ENCODE measurements around the gene TCTA. TPM values are rescaled to one million over a fixed set of nuclear protein-coding genes. Genes with fewer than 3 reads are reported as not detected.

The TCTA gene
- total RNA-seq, 4 donors from 2014 or later, result 12.0 to 25.8 (median 15.1) TPM

- in situ Hi-C loops (cut with MboI; ENCODE audit: low sequenced_read_pairs in 4 of 4) (no loop called here), intact Hi-C loops (cut with DNase I; ENCODE audit: low total_unique reads) (no loop called here)
- DNase-seq, result no peak
- ATAC-seq, result peak in 1 of 2 donors; percentile 12
- Histone ChIP-seq H3K36me3 (peaks cover 0 to 30% of the 10 kb centered on the region in 2 donors), H3K27ac (peak overlapping the region in 1 of 4 donors; percentile 12), H3K9me3 (no peaks in the 10 kb centered on the region), H3K4me3 (no peak overlapping the region), H3K4me1 (peaks cover 0 to 19% of the 10 kb centered on the region in 2 donors), H3K27me3 (no peaks in the 10 kb centered on the region)
- TF ChIP-seq CTCF (IDR thresholded peaks at IDR 0.05 in 4 of 5, conservative IDR thresholded peaks at IDR 0.05 in 1 of 5) (no peak), POLR2A (IDR thresholded peaks at IDR 0.05) (no peak)
Measured at GRCh38 chr3:49377483-49377882, 34.7 kb upstream of the TCTA start.

DNA sequence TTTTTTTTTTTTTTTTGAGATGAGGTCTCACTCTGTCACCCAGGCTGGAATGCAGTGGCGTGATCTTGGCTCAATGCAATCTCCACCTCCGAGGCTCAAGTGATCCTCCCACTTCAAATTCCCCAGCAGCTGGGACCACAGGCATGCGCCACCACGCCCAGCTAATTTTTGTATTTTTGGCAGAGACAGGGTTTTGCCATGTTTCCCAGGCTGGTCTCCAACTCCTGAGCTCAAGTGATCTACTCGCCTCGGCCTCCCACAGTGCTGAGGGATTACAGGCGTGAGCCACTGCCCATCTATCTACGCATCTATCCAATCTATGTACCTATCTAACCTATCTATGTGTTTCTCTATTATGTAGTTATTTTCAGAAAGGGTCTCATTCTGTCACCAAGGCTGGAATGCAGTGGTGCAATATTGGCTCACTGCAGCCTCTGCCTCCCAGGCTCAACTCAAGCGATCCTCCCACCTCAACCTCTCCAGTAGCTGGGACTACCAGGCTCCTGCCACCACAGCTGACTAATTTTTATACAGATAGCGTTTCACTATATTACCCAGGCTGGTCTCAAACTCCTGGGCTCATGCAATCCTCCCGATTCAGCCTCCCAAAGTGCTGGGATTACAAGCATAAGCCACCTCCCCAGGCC lies 33.9 kb upstream of the TCTA start:
- Histone ChIP-seq H3K27ac (peak overlapping the region in 2 of 4 donors; percentile 6 to 42), H3K27me3 (no peaks in the 10 kb centered on the region), H3K4me3 (peak overlapping the region in 1 of 4 donors; percentile 25), H3K36me3 (peaks cover 0 to 23% of the 10 kb centered on the region in 2 donors), H3K9me3 (no peaks in the 10 kb centered on the region), H3K4me1 (peaks cover 4 to 19% of the 10 kb centered on the region in 2 donors)
- intact Hi-C loops (cut with DNase I; ENCODE audit: low total_unique reads), result no loop called here
- TF ChIP-seq POLR2A (IDR thresholded peaks at IDR 0.05), result no peak
- TF ChIP-seq CTCF (IDR thresholded peaks at IDR 0.05 in 4 of 5, conservative IDR thresholded peaks at IDR 0.05 in 1 of 5), result no peak
- DNase-seq (peak; percentile 8 to 41), ATAC-seq (peak; percentile 23 to 31)
- in situ Hi-C loops (cut with MboI; ENCODE audit: low sequenced_read_pairs in 4 of 4), result no loop called here

DNA sequence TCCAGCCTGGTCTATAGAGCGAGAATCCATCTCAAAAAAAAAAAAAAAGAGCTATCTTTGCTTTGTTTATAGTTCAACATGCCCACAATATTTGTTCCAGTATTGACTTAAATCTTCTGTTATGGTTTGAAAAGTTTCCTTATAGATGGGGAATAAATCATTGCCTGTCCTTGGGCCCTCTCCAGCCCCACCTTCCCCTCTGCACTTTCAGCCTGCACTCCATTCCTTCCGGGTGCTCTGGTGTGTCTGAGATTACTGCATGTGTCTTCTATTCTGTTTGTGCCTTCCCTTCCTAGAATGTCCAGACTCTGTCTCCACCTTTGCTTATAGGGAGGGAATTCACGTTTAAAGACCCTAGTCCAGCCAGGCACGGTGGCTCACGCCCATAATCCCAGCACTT lies 28.8 kb upstream of the TCTA start:
- H3K9me3 ChIP-seq, result no peaks in the 10 kb centered on the region
- H3K27ac ChIP-seq, result no peak overlapping the region
- H3K4me1 ChIP-seq, result peaks cover 34 to 48% of the 10 kb centered on the region in 2 donors
- H3K27me3 ChIP-seq, result no peaks in the 10 kb centered on the region
- intact Hi-C loops (cut with DNase I; ENCODE audit: low total_unique reads) (no loop called here), in situ Hi-C loops (cut with MboI; ENCODE audit: low sequenced_read_pairs in 4 of 4) (no loop called here)
- DNase-seq (no peak), ATAC-seq (no peak)
- no peak overlapping the region for H3K4me3 ChIP-seq
- no peak for TF ChIP-seq CTCF (IDR thresholded peaks at IDR 0.05 in 4 of 5, conservative IDR thresholded peaks at IDR 0.05 in 1 of 5)
- TF ChIP-seq POLR2A (IDR thresholded peaks at IDR 0.05), result no peak
- H3K36me3 ChIP-seq, result no peaks in the 10 kb centered on the region

GRCh38 chr3:49385617-49386016 lies 26.6 kb upstream of the TCTA start:
- H3K9me3 ChIP-seq, result no peaks in the 10 kb centered on the region
- no peaks in the 10 kb centered on the region for H3K27me3 ChIP-seq
- ATAC-seq (no peak), DNase-seq (no peak)
- no peaks in the 10 kb centered on the region for H3K36me3 ChIP-seq
- H3K4me3 ChIP-seq, result no peak overlapping the region
- H3K4me1 ChIP-seq, result peaks cover 46 to 50% of the 10 kb centered on the region in 2 donors
- TF ChIP-seq CTCF (IDR thresholded peaks at IDR 0.05 in 4 of 5, conservative IDR thresholded peaks at IDR 0.05 in 1 of 5), result no peak
- no peak for TF ChIP-seq POLR2A (IDR thresholded peaks at IDR 0.05)
- peak overlapping the region in 1 of 4 donors; percentile 10 for H3K27ac ChIP-seq
- intact Hi-C loops (cut with DNase I; ENCODE audit: low total_unique reads) (no loop called here), in situ Hi-C loops (cut with MboI; ENCODE audit: low sequenced_read_pairs in 4 of 4) (no loop called here)

Measured in gastrocnemius medialis (tissue), 4 donors.